HCT116 (cell line): ENCODE measurements around the gene RC3H1. TPM values are rescaled to one million over a fixed set of nuclear protein-coding genes. Genes with fewer than 3 reads are reported as not detected.

Source experiments
- ATAC-seq: fragments of 200-7000 bp; cut with Tn5 transposase; 2 replicates; pipeline ENCODE4 v1.9.1; 2020; ENCODE audit warnings: mild to moderate bottlenecking, moderate library complexity
- BruUV-seq: library from RNA; stranded (reverse); fragments of 400-500 nt; replicated peaks from 2 replicates; lab custom pipeline; 2021; lab: Mats Ljungman, UMichigan
- CTCF ChIA-PET: fragments of 300-600 bp; sonication (Branson Sonifier 250); formaldehyde crosslinking; loops from one replicate; lab custom pipeline; 2021; ENCODE audit warnings: antibody characterized with exemption; lab: Charles Lee
- POLR2A ChIA-PET: fragments of 300-600, 350-600 bp; sonication (Branson Sonifier 250); formaldehyde crosslinking; loops from one replicate; lab custom pipeline; 2021; ENCODE audit warnings: antibody characterized with exemption; lab: Charles Lee
- RAD21 ChIA-PET, 2 experiments: fragments of 300-600 bp; sonication (Branson Sonifier 250); formaldehyde crosslinking; loops; one replicate each; lab custom pipeline; 2023; ENCODE audit warnings: low total read pairs in 2 of 2; ENCODE audit not compliant: uncharacterized antibody in 2 of 2, unreplicated experiment in 2 of 2, low non-redundant PET in 1 of 2; lab: Charles Lee
- DNase-seq: peaks from one replicate; pipeline ENCODE4 v3.0.0-alpha.2; 2010; ENCODE audit warnings: low read depth, low spot score
- H2AFZ ChIP-seq: fragments of 200-600 bp; shearing (Covaris generic), sonication (generic); 2 replicates; pipeline ENCODE4 v1.6.1; 2017; ENCODE audit warnings: low read depth, mixed run types, mixed read lengths, antibody characterized with exemption, low read length; ENCODE audit not compliant: poor library complexity, severe bottlenecking
- H3K27ac ChIP-seq: 2 replicates; pipeline ENCODE4 v1.5.1; 2012; ENCODE audit warnings: low read depth, low read length
- H3K27me3 ChIP-seq: fragments of 200-600 bp; sonication (generic); 2 replicates; pipeline ENCODE4 v1.6.1; 2016; ENCODE audit warnings: mixed run types, low read length, mixed read lengths; ENCODE audit not compliant: insufficient read depth
- H3K36me3 ChIP-seq, 2 experiments: fragments of 200-500 bp in 1 of 2; fragments of 200-600 bp in 1 of 2; sonication (Bioruptor generic) in 1 of 2; sonication (generic) in 1 of 2; 2 replicates each; pipeline versions ENCODE4 v1.5.1 to v1.6.1; 2014 to 2016; ENCODE audit warnings: low read length in 2 of 2, inconsistent platforms in 1 of 2, mixed read lengths in 1 of 2, mixed run types in 1 of 2; ENCODE audit not compliant: insufficient read depth in 2 of 2, control insufficient read depth in 1 of 2
- H3K4me1 ChIP-seq, 2 experiments: fragments of 200-600 bp in 1 of 2; sonication (generic) in 1 of 2; 2 replicates each; pipeline versions ENCODE4 v1.5.1 to v1.6.1; 2012 to 2017; ENCODE audit warnings: low read length in 2 of 2, inconsistent platforms in 1 of 2, mild to moderate bottlenecking in 1 of 2, mixed read lengths in 1 of 2, mixed run types in 1 of 2, moderate library complexity in 1 of 2; ENCODE audit not compliant: insufficient read depth in 2 of 2, control insufficient read depth in 1 of 2
- H3K4me2 ChIP-seq: fragments of 200-600 bp; sonication (generic); 2 replicates; pipeline ENCODE4 v1.6.1; 2017; ENCODE audit warnings: mixed run types, low read length, mixed read lengths
- H3K4me3 ChIP-seq, 2 experiments: fragments of 200-600 bp in 1 of 2; sonication (generic) in 1 of 2; replicated peaks in 1 of 2; 2 replicates each; pipeline ENCODE4 v1.5.1; 2011 to 2016; ENCODE audit warnings: low read length in 2 of 2, control low read depth in 1 of 2, low read depth in 1 of 2, mild to moderate bottlenecking in 1 of 2, mixed read lengths in 1 of 2, mixed run types in 1 of 2
- H3K79me2 ChIP-seq: fragments of 200-600 bp; sonication (generic); 2 replicates; pipeline ENCODE4 v1.6.1; 2017; ENCODE audit warnings: mild to moderate bottlenecking, mixed run types, low read length, moderate library complexity, mixed read lengths; ENCODE audit not compliant: insufficient read depth
- H3K9ac ChIP-seq: fragments of 200-600 bp; sonication (generic); 2 replicates; pipeline ENCODE4 v1.6.1; 2016; ENCODE audit warnings: low read length, mixed read lengths
- H3K9me2 ChIP-seq: fragments of 200-600 bp; sonication (generic), shearing (Covaris generic); 2 replicates; pipeline ENCODE4 v1.6.1; 2017; ENCODE audit warnings: mixed run types, mild to moderate bottlenecking, moderate library complexity; ENCODE audit not compliant: insufficient read depth
- H3K9me3 ChIP-seq, 2 experiments: fragments of 200-500 bp in 1 of 2; fragments of 200-600 bp in 1 of 2; sonication (Bioruptor generic) in 1 of 2; sonication (generic) in 1 of 2; 2 replicates each; pipeline ENCODE4 v1.6.1; 2014 to 2017; ENCODE audit warnings: low read length in 2 of 2, mixed read lengths in 2 of 2, inconsistent platforms in 1 of 2, low read depth in 1 of 2, mild to moderate bottlenecking in 1 of 2, mixed run types in 1 of 2, moderate library complexity in 1 of 2; ENCODE audit not compliant: control insufficient read depth in 1 of 2, insufficient read depth in 1 of 2
- H4K20me1 ChIP-seq: fragments of 200-600 bp; sonication (generic), shearing (Covaris generic); 2 replicates; pipeline ENCODE4 v1.6.1; 2017; ENCODE audit warnings: mixed run types, mild to moderate bottlenecking, moderate library complexity; ENCODE audit not compliant: insufficient read depth
- CBX3 ChIP-seq: IDR thresholded peaks from 2 replicates; pipeline ENCODE4 v1.6.1; 2012; ENCODE audit warnings: low read depth
- CEBPB ChIP-seq: IDR thresholded peaks from 2 replicates; pipeline ENCODE4 v1.6.1; 2012; ENCODE audit warnings: low read depth
- EGR1 ChIP-seq: IDR thresholded peaks from 2 replicates; pipeline ENCODE4 v1.6.1; 2012; ENCODE audit warnings: low read depth
- ELF1 ChIP-seq: IDR thresholded peaks from 2 replicates; pipeline ENCODE4 v1.6.1; 2012; ENCODE audit warnings: low read depth, borderline replicate concordance
- EZH2phosphoT487 ChIP-seq: fragments of 200-600 bp; IDR thresholded peaks from 2 replicates; pipeline ENCODE4 v1.6.1; 2018; ENCODE audit warnings: antibody characterized with exemption, borderline replicate concordance
- POLR2A ChIP-seq: IDR thresholded peaks from 2 replicates; pipeline ENCODE4 v1.7.0; 2011; ENCODE audit warnings: borderline replicate concordance; ENCODE audit not compliant: insufficient read depth, insufficient read length; ENCODE audit errors: extremely low read depth
- POLR2AphosphoS5 ChIP-seq: IDR thresholded peaks from 2 replicates; pipeline ENCODE4 v1.6.1; 2011; ENCODE audit warnings: mild to moderate bottlenecking, low read depth, low read length, moderate library complexity
- RAD21 ChIP-seq: IDR thresholded peaks from 2 replicates; pipeline ENCODE4 v1.6.1; 2012; ENCODE audit warnings: low read depth, mild to moderate bottlenecking
- SP1 ChIP-seq: IDR thresholded peaks from 2 replicates; pipeline ENCODE4 v1.6.1; 2012; ENCODE audit warnings: low read depth
- SRF ChIP-seq: IDR thresholded peaks from 2 replicates; pipeline ENCODE4 v1.6.1; 2012; ENCODE audit warnings: low read depth
- YY1 ChIP-seq: IDR thresholded peaks from 2 replicates; pipeline ENCODE4 v1.6.1; 2011; ENCODE audit warnings: low read length, low read depth, moderate library complexity, mild to moderate bottlenecking; ENCODE audit not compliant: insufficient replicate concordance; ENCODE audit errors: extremely low read depth
- ZFX ChIP-seq: fragments of 450-650 bp; IDR thresholded peaks from 2 replicates; pipeline ENCODE4 v1.6.1; 2017
- ZNF274 ChIP-seq: fragments of 200-500 bp; sonication (Bioruptor generic); IDR thresholded peaks from 2 replicates; pipeline ENCODE4 v1.6.1; 2014; ENCODE audit warnings: mild to moderate bottlenecking, low read depth, low read length, inconsistent platforms
- intact Hi-C: fragments of 100-400 bp; cut with micrococcal nuclease; formaldehyde crosslinking; loops from 2 replicates; pipeline ENCODE4 v1.10.0; 2022
- total RNA-seq: library from RNA; stranded (reverse); gene quantifications from one replicate; pipeline ENCODE4 v1.2.1, GENCODE V29; 2021; ENCODE audit not compliant: unreplicated experiment
- TF ChIP-seq, protein P1 (sequence below): IDR thresholded peaks from 2 replicates; pipeline ENCODE4 v1.6.1; 2011; ENCODE audit warnings: mild to moderate bottlenecking, low read length, moderate library complexity; ENCODE audit not compliant: insufficient replicate concordance; ENCODE audit errors: extremely low read depth
- TF ChIP-seq, protein P2 (sequence below): IDR thresholded peaks from 2 replicates; pipeline ENCODE4 v1.6.1; 2012

Gene RC3H1
- total RNA-seq, 1 experiment from 2014 or later: 23.6 TPM

DNA sequence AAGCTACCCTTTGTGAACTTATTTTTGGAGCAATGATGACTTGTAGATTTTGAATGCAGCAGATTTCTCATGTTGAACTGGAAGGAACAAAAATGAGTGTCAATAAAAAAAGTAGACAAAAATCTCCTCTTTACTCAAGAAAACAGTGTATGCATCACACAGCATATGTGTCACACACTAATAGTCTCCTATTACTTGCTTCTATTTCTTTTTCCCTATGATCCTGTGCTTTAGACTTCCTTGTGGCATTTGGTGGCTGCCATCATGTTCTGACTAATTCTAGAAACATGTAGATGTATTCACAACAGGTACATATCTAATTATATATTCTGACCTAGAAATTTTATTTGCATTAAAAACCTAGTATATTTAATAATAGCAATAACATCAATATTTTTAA lies 14.3 kb downstream of the RC3H1 start:
- H3K4me2 ChIP-seq: no peak overlapping the region
- intact Hi-C loops: no loop called here
- no peaks in the 10 kb centered on the region for H3K9me2 ChIP-seq
- no peaks in the 10 kb centered on the region for H3K36me3 ChIP-seq
- DNase-seq (no peak), ATAC-seq (no peak)
- H3K9ac ChIP-seq: no peak overlapping the region
- TF ChIP-seq, protein P1, sequence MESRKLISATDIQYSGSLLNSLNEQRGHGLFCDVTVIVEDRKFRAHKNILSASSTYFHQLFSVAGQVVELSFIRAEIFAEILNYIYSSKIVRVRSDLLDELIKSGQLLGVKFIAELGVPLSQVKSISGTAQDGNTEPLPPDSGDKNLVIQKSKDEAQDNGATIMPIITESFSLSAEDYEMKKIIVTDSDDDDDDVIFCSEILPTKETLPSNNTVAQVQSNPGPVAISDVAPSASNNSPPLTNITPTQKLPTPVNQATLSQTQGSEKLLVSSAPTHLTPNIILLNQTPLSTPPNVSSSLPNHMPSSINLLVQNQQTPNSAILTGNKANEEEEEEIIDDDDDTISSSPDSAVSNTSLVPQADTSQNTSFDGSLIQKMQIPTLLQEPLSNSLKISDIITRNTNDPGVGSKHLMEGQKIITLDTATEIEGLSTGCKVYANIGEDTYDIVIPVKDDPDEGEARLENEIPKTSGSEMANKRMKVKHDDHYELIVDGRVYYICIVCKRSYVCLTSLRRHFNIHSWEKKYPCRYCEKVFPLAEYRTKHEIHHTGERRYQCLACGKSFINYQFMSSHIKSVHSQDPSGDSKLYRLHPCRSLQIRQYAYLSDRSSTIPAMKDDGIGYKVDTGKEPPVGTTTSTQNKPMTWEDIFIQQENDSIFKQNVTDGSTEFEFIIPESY: no peak
- TF ChIP-seq ZFX (no peak), POLR2AphosphoS5 (no peak), POLR2A (no peak), RAD21 (no peak), CBX3 (no peak), ZNF274 (no peak)
- no peaks in the 10 kb centered on the region for H3K9me3 ChIP-seq
- RAD21 ChIA-PET: no interaction called here
- peaks cover 0 to 18% of the 10 kb centered on the region in 2 experiments; a peak in 2 of 4 replicates for H3K4me1 ChIP-seq
- H3K4me3 ChIP-seq: no peak overlapping the region
- H3K27ac ChIP-seq: no peak overlapping the region
- no peaks in the 10 kb centered on the region for H4K20me1 ChIP-seq
- no peaks in the 10 kb centered on the region for H3K27me3 ChIP-seq
- peaks cover 82% of the 10 kb centered on the region for H3K79me2 ChIP-seq
- H2AFZ ChIP-seq: no peak overlapping the region
- POLR2A ChIA-PET: no interaction called here
- BruUV-seq: no TSS peak
- CTCF ChIA-PET: no interaction called here

DNA sequence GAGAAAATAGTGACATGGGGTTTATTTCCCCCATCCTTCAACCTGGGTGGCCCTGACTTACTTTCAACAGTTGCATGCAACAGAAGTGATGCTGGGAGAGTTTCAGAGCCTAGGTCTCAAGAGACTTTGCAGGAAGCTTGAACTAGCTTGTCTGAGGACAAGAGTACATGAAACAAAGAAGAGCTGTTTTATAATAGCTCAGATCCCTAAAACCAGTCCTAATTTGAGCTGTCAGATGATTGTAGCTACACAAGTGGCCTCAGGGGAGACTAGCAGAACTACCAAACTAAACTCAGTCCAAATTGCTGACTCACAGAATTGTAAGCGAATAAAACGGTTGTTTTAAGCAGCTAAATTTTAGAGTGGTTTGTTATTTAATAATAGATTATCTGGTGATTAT lies 17.1 kb downstream of the RC3H1 start:
- no peak overlapping the region for H2AFZ ChIP-seq
- intact Hi-C loops: no loop called here
- POLR2A ChIA-PET: no interaction called here
- H3K9me2 ChIP-seq: no peaks in the 10 kb centered on the region
- no peak overlapping the region for H3K4me3 ChIP-seq
- no peaks in the 10 kb centered on the region for H3K9me3 ChIP-seq
- DNase-seq (no peak), ATAC-seq (no peak)
- H3K4me2 ChIP-seq: no peak overlapping the region
- H3K9ac ChIP-seq: no peak overlapping the region
- no peaks in the 10 kb centered on the region for H4K20me1 ChIP-seq
- RAD21 ChIA-PET: no interaction called here
- CTCF ChIA-PET: no interaction called here
- no peak overlapping the region for H3K27ac ChIP-seq
- no TSS peak for BruUV-seq
- no peaks in the 10 kb centered on the region for H3K27me3 ChIP-seq
- H3K4me1 ChIP-seq: peaks cover 0 to 18% of the 10 kb centered on the region in 2 experiments; a peak in 2 of 4 replicates
- no peak for TF ChIP-seq ZNF274
- no peak for TF ChIP-seq SP1
- no peak for TF ChIP-seq EZH2phosphoT487
- no peak for TF ChIP-seq ELF1
- no peak for TF ChIP-seq CEBPB
- TF ChIP-seq EGR1: no peak
- TF ChIP-seq, protein P1: no peak
- TF ChIP-seq RAD21: no peak
- no peak for TF ChIP-seq POLR2AphosphoS5
- no peak for TF ChIP-seq YY1
- TF ChIP-seq, protein P2, sequence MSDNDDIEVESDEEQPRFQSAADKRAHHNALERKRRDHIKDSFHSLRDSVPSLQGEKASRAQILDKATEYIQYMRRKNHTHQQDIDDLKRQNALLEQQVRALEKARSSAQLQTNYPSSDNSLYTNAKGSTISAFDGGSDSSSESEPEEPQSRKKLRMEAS: no peak
- TF ChIP-seq POLR2A: no peak
- TF ChIP-seq SRF: no peak
- no peaks in the 10 kb centered on the region for H3K36me3 ChIP-seq
- H3K79me2 ChIP-seq: peaks cover 82% of the 10 kb centered on the region
